Measurements from ENCODE around the gene MAPRE3. TPM values are rescaled to one million over a fixed set of nuclear protein-coding genes. Genes with fewer than 3 reads are reported as not detected.

The MAPRE3 gene
- total and polyA plus RNA-seq, 11 donors, result 27.4 to 65.0 (median 42.3) TPM

GRCh38 chr2:27029051-27029450, 58.6 kb downstream of the MAPRE3 start:
- intact Hi-C loops (cut with DNase I), result no loop called here

GRCh38 chr2:27032495-27033252, 62.2 kb downstream of the MAPRE3 start, which contains the start of gene TMEM214:
Gene TMEM214 (plus strand): TSS chr2:27032965. CDS start chr2:27033016, 51 bp downstream.
- intact Hi-C loops (cut with DNase I), result loop anchor here in 9 of 10 donors (1.0 to 10.0 kb wide), 6 partner anchors 18 to 180 kb away; partner anchors contain the start of genes KHK (in 5 of the 9), ATRAID (in 1 of the 9), OST4 (in 1 of the 9) and SLC5A6 (in 1 of the 9)
- DNase-seq, result peak; percentile 91 to 96 (median 92)
- WGBS, 4 donors, result 0 to 1% (median 0%) methylated on average over 50 to 76 of the region's 76 CpGs
- TF ChIP-seq CTCF (IDR thresholded peaks at IDR 0.05), result peak in 2 of 12 donors; percentile 12 to 16
- peak in 1 of 2 donors; percentile 86 for TF ChIP-seq POLR2A (IDR thresholded peaks at IDR 0.05)
- no peaks in the 10 kb centered on the region for H3K9me3 ChIP-seq
- H3K4me3 ChIP-seq, result peak within 1 kb of the TSS; percentile 76 to 99 (median 94)
- no peaks in the 10 kb centered on the region for H3K27me3 ChIP-seq
- peaks cover 0 to 47% (median 28%) of the 10 kb centered on the region in 9 donors for H3K36me3 ChIP-seq
- ATAC-seq, result peak; percentile 93 to 99 (median 98)
- H3K4me1 ChIP-seq, result peaks cover 0 to 29% (median 17%) of the 10 kb centered on the region in 12 donors
- H3K27ac ChIP-seq, result peak within 1 kb of the TSS; percentile 59 to 92 (median 85)

More at GRCh38 chr2:27029051-27029450, 58.6 kb downstream of the MAPRE3 start:
- no peak overlapping the region for H3K27ac ChIP-seq
- WGBS, 4 donors, result 80 to 93% (median 89%) methylated on average over 2 of the region's 2 CpGs
- DNase-seq (no peak), ATAC-seq (no peak)
- TF ChIP-seq POLR2A (IDR thresholded peaks at IDR 0.05), result no peak
- TF ChIP-seq CTCF (IDR thresholded peaks at IDR 0.05), result no peak
- peaks cover 0 to 17% (median 7%) of the 10 kb centered on the region in 12 donors for H3K4me1 ChIP-seq
- no peaks in the 10 kb centered on the region for H3K27me3 ChIP-seq
- H3K36me3 ChIP-seq, result peaks cover 0 to 43% (median 24%) of the 10 kb centered on the region in 9 donors
- H3K9me3 ChIP-seq, result no peaks in the 10 kb centered on the region
- no peak overlapping the region for H3K4me3 ChIP-seq

- Histone ChIP-seq H3K36me3 (peaks cover 0 to 52% (median 35%) of the 10 kb centered on the region in 9 donors), H3K9me3 (no peaks in the 10 kb centered on the region), H3K4me1 (peaks cover 0 to 29% (median 17%) of the 10 kb centered on the region in 12 donors), H3K27ac (peak overlapping the region; percentile 59 to 92 (median 85)), H3K4me3 (peak overlapping the region; percentile 76 to 99 (median 94)), H3K27me3 (no peaks in the 10 kb centered on the region)
- no peak for TF ChIP-seq CTCF (IDR thresholded peaks at IDR 0.05)
- TF ChIP-seq POLR2A (IDR thresholded peaks at IDR 0.05), result no peak
- WGBS, 4 donors, result 8 to 12% (median 8%) methylated on average over 6 to 11 of the region's 11 CpGs
- intact Hi-C loops (cut with DNase I), result loop anchor here in 9 of 10 donors (1.0 to 10.0 kb wide), 6 partner anchors 17 to 179 kb away; partner anchors contain the start of genes KHK (in 5 of the 9), ATRAID (in 1 of the 9), OST4 (in 1 of the 9) and SLC5A6 (in 1 of the 9)
- DNase-seq (no peak), ATAC-seq (peak in 2 of 4 donors; percentile 1 to 11)
Observed at GRCh38 chr2:27033253-27033852, 62.9 kb downstream of the MAPRE3 start.
